ENCODE measurements around the gene PRR16. TPM values are rescaled to one million over a fixed set of nuclear protein-coding genes. Genes with fewer than 3 reads are reported as not detected.

PRR16 gene
- total and polyA plus RNA-seq, 2 experiments from 2014 or later, result 1.0 to 1.7 TPM

- TF ChIP-seq, protein P1, sequence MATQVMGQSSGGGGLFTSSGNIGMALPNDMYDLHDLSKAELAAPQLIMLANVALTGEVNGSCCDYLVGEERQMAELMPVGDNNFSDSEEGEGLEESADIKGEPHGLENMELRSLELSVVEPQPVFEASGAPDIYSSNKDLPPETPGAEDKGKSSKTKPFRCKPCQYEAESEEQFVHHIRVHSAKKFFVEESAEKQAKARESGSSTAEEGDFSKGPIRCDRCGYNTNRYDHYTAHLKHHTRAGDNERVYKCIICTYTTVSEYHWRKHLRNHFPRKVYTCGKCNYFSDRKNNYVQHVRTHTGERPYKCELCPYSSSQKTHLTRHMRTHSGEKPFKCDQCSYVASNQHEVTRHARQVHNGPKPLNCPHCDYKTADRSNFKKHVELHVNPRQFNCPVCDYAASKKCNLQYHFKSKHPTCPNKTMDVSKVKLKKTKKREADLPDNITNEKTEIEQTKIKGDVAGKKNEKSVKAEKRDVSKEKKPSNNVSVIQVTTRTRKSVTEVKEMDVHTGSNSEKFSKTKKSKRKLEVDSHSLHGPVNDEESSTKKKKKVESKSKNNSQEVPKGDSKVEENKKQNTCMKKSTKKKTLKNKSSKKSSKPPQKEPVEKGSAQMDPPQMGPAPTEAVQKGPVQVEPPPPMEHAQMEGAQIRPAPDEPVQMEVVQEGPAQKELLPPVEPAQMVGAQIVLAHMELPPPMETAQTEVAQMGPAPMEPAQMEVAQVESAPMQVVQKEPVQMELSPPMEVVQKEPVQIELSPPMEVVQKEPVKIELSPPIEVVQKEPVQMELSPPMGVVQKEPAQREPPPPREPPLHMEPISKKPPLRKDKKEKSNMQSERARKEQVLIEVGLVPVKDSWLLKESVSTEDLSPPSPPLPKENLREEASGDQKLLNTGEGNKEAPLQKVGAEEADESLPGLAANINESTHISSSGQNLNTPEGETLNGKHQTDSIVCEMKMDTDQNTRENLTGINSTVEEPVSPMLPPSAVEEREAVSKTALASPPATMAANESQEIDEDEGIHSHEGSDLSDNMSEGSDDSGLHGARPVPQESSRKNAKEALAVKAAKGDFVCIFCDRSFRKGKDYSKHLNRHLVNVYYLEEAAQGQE (IDR thresholded peaks at IDR 0.05; ENCODE audit: unreplicated experiment), result no peak
- TF ChIP-seq ZNF462 (CRISPR knock-in tag; IDR thresholded peaks at IDR 0.05) (no peak), POLR2AphosphoS5 (IDR thresholded peaks at IDR 0.05; ENCODE audit: low read depth) (no peak)
Measured at GRCh38 chr5:120535900-120536299, 71.8 kb downstream of the PRR16 start (continued).

GRCh38 chr5:120538149-120538548, 74.0 kb downstream of the PRR16 start:
- no peaks in the 10 kb centered on the region for H3K79me2 ChIP-seq (replicated peaks; ENCODE audit: insufficient read depth)
- peak overlapping the region; percentile 88; the same call in 1 of the 2 replicates for H2AFZ ChIP-seq

More at GRCh38 chr5:120538149-120538548, 74.0 kb downstream of the PRR16 start:
- Histone ChIP-seq H3K27ac (ENCODE audit: low read depth) (no peak overlapping the region), H3K27me3 (ENCODE audit: insufficient read depth) (no peaks in the 10 kb centered on the region), H3K36me3 (ENCODE audit: insufficient read depth) (no peaks in the 10 kb centered on the region; the same call in 1 of the 2 replicates), H3F3A (replicated peaks; ENCODE audit: low read depth) (no peaks in the 10 kb centered on the region), H3K9me2 (ENCODE audit: insufficient read depth) (no peaks in the 10 kb centered on the region), H3K4me1 (ENCODE audit: insufficient read depth) (peaks cover 3% of the 10 kb centered on the region; the same call in 1 of the 2 replicates), H4K20me1 (replicated peaks; ENCODE audit: insufficient read depth) (no peaks in the 10 kb centered on the region), H3K4me2 (no peak overlapping the region), H3K4me3 (no peak overlapping the region)
- H3K4me1 Mint-ChIP-seq, result peaks cover 12% of the 10 kb centered on the region
- no peak overlapping the region for H3K27ac Mint-ChIP-seq
- no peak for TF ChIP-seq EZH2phosphoT487 (IDR thresholded peaks at IDR 0.05; ENCODE audit: unreplicated experiment)
- TF ChIP-seq, protein P2, sequence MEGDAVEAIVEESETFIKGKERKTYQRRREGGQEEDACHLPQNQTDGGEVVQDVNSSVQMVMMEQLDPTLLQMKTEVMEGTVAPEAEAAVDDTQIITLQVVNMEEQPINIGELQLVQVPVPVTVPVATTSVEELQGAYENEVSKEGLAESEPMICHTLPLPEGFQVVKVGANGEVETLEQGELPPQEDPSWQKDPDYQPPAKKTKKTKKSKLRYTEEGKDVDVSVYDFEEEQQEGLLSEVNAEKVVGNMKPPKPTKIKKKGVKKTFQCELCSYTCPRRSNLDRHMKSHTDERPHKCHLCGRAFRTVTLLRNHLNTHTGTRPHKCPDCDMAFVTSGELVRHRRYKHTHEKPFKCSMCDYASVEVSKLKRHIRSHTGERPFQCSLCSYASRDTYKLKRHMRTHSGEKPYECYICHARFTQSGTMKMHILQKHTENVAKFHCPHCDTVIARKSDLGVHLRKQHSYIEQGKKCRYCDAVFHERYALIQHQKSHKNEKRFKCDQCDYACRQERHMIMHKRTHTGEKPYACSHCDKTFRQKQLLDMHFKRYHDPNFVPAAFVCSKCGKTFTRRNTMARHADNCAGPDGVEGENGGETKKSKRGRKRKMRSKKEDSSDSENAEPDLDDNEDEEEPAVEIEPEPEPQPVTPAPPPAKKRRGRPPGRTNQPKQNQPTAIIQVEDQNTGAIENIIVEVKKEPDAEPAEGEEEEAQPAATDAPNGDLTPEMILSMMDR (conservative IDR thresholded peaks at IDR 0.05; ENCODE audit: low read depth in 2 of 2), result no peak
- no peak for DNase-seq (ENCODE audit: low spot score)
- no peaks in the 10 kb centered on the region for H3K9me3 Mint-ChIP-seq
- no peak for ATAC-seq
- no peaks in the 10 kb centered on the region for H3K36me3 Mint-ChIP-seq (ENCODE audit: low read depth)
- peaks cover 4% of the 10 kb centered on the region for H3K27me3 Mint-ChIP-seq (ENCODE audit: insufficient read depth, low read depth, poor library complexity)
- no peak overlapping the region for H3K4me3 Mint-ChIP-seq

All from GM23338 (cell line).